ENCODE measurements around the gene SMIM14.

GRCh38 chr4:39635023-39635422 lies 3.6 kb downstream of the SMIM14 start:
- no peak for TF ChIP-seq CTCF (conservative IDR thresholded peaks at IDR 0.05 in 1 of 2, IDR thresholded peaks at IDR 0.05 in 1 of 2; ENCODE audit: extremely low read depth in 1 of 2, insufficient read depth in 1 of 2, low read depth in 1 of 2, low read length in 2 of 2)
- TF ChIP-seq EZH2 (IDR thresholded peaks at IDR 0.05; ENCODE audit: borderline replicate concordance, low read length): no peak

Measured in mammary epithelial cell (primary cell).